A549 (cell line): ENCODE data around the gene MYH11. TPM values are rescaled to one million over a fixed set of nuclear protein-coding genes. Genes with fewer than 3 reads are reported as not detected.
"Not testable (repeated sequence)": the region's sequence is repeated elsewhere in the genome, so short reads cannot be mapped to it uniquely, and the experiment has no call there.

ENCODE experiments used
- ATAC-seq, 2 experiments: fragments of 200-7000 bp in 1 of 2; fragments of >200 bp in 1 of 2; cut with Nextera tagmentation in 1 of 2; cut with Tn5 transposase in 1 of 2; 3 replicates each; pipeline versions ENCODE4 v1.8.0 to v1.9.1; 2018 to 2020; ENCODE audit warnings: mild to moderate bottlenecking in 1 of 2, moderate library complexity in 1 of 2
- CTCF ChIA-PET: fragments of 300-600 bp; sonication (Branson Sonifier 250); formaldehyde crosslinking; extraction: SDS; loops from one replicate; lab custom pipeline; 2021; ENCODE audit warnings: antibody characterized with exemption, inconsistent platforms; lab: Yijun Ruan, JAX
- POLR2A ChIA-PET: fragments of 350-600 bp; formaldehyde crosslinking; extraction: SDS; loops from one replicate; lab custom pipeline; 2021; ENCODE audit warnings: antibody characterized with exemption, inconsistent platforms; lab: Yijun Ruan, JAX
- DNase-seq, 2 experiments: peaks; one replicate each; pipeline versions ENCODE4 v3.0.0 to v3.0.0-alpha.2; 2011 to 2016; ENCODE audit warnings: low read depth in 1 of 2, low spot score in 1 of 2
- FAIRE-seq: peaks from 2 replicates; lab custom pipeline; 2011; peaks lifted over from hg19 to GRCh38; lab: Jason Lieb, UNC
- H3K27ac ChIP-seq, 2 experiments: fragments of >200 bp; sonication (Bioruptor Twin); formaldehyde crosslinking; 3 replicates each; pipeline ENCODE4 v1.5.1; 2016 to 2017
- H3K4me1 ChIP-seq: fragments of >200 bp; sonication (Bioruptor Twin); formaldehyde crosslinking; 3 replicates; pipeline ENCODE4 v1.6.1; 2016
- H3K4me2 ChIP-seq: fragments of >200 bp; sonication (Bioruptor Twin); formaldehyde crosslinking; 3 replicates; pipeline ENCODE4 v1.6.1; 2016
- H3K4me3 ChIP-seq: fragments of >200 bp; sonication (Bioruptor Twin); formaldehyde crosslinking; 3 replicates; pipeline ENCODE4 v1.5.1; 2016
- H3K9me3 ChIP-seq: fragments of >200 bp; sonication (Bioruptor Twin); formaldehyde crosslinking; 3 replicates; pipeline ENCODE4 v1.6.1; 2016
- ATOH8 ChIP-seq: fragments of 250-450 bp; sonication (Bioruptor Pico); IDR thresholded peaks from 2 replicates; pipeline ENCODE4 v1.5.0; 2020; ENCODE audit warnings: low read depth, mild to moderate bottlenecking, moderate library complexity
- CBX8 ChIP-seq: fragments of 200-600 bp; sonication (generic); IDR thresholded peaks from 2 replicates; pipeline ENCODE4 v1.6.1; 2016
- ELK1 ChIP-seq: fragments of 150-350 bp; IDR thresholded peaks from 2 replicates; pipeline ENCODE4 v1.6.1; 2014; ENCODE audit warnings: low read depth, mild to moderate bottlenecking, low read length
- HOXB13 ChIP-seq: fragments of 250-450 bp; sonication (Bioruptor Pico); IDR thresholded peaks from 2 replicates; pipeline ENCODE4 v1.5.0; 2020; ENCODE audit warnings: low read depth, mild to moderate bottlenecking, moderate library complexity
- KDM1A ChIP-seq: fragments of 200-600 bp; sonication (generic); IDR thresholded peaks from 2 replicates; pipeline ENCODE4 v1.6.1; 2016; ENCODE audit warnings: low read depth, mild to moderate bottlenecking
- MAFK ChIP-seq: fragments of 450-650 bp; IDR thresholded peaks from 2 replicates; pipeline ENCODE4 v1.6.1; 2014; ENCODE audit not compliant: partially characterized antibody
- MAX ChIP-seq: IDR thresholded peaks from 2 replicates; pipeline ENCODE4 v1.6.1; 2012
- NR3C1 ChIP-seq: fragments of >200 bp; sonication (Bioruptor Twin); formaldehyde crosslinking; IDR thresholded peaks from 3 replicates; pipeline ENCODE4 v1.6.1; 2017
- PHF8 ChIP-seq: fragments of 200-600 bp; sonication (generic); IDR thresholded peaks from 2 replicates; pipeline ENCODE4 v1.6.1; 2016; ENCODE audit warnings: low read depth, mild to moderate bottlenecking, antibody characterized with exemption, moderate library complexity, borderline replicate concordance
- RAD21 ChIP-seq, 2 experiments: fragments of >200 bp in 1 of 2; sonication (Bioruptor Twin) in 1 of 2; formaldehyde crosslinking in 1 of 2; IDR thresholded peaks in 1 of 2; conservative IDR thresholded peaks in 1 of 2; 2 replicates in 1 of 2; 3 replicates in 1 of 2; pipeline ENCODE4 v1.6.1; 2012 to 2018; ENCODE audit warnings: inconsistent platforms in 1 of 2
- REST ChIP-seq: fragments of 200-600 bp; sonication (generic); IDR thresholded peaks from 2 replicates; pipeline ENCODE4 v1.6.1; 2016; ENCODE audit warnings: antibody characterized with exemption, mild to moderate bottlenecking, moderate library complexity
- USF2 ChIP-seq: fragments of 450-650 bp; IDR thresholded peaks from 2 replicates; pipeline ENCODE4 v1.6.1; 2014; ENCODE audit warnings: antibody characterized with exemption
- ZC3H11A ChIP-seq: fragments of 450-650 bp; IDR thresholded peaks from 2 replicates; pipeline ENCODE4 v1.6.1; 2014; ENCODE audit warnings: antibody characterized with exemption, mild to moderate bottlenecking
- ZNF302 ChIP-seq: fragments of 250-450 bp; sonication (Bioruptor Pico); IDR thresholded peaks from 2 replicates; pipeline ENCODE4 v1.9.0; 2021; ENCODE audit warnings: inconsistent platforms, mild to moderate bottlenecking, moderate library complexity
- WGBS: methylation state at CpG from one replicate; pipeline ENCODE4 v1.1.6; 2017; ENCODE audit errors: missing lambda C conversion rate; 5-methylcytosine and 5-hydroxymethylcytosine counted together
- polyA plus RNA-seq, 4 experiments: library from polyadenylated mRNA; depleted of rRNA in 3 of 4; stranded (reverse); fragments of >200 nt; fragmentation: RNase III in 1 of 4; extraction: RNeasy Plus Mini Kit Qiagen cat#74134 plus additional on column Dnase treatment in 1 of 4; gene quantifications; 2 replicates in 3 of 4; 3 replicates in 1 of 4; pipeline ENCODE4 v1.2.3, GENCODE V29; 2011 to 2017

Gene MYH11
- polyA plus RNA-seq, 2 of the 4 experiments (the other 2 are of a cell fraction): 0.03 to 0.09 TPM

- Histone ChIP-seq H3K27ac (no peak overlapping the region), H3K4me3 (no peak overlapping the region), H3K9me3 (peaks cover 24% of the 10 kb centered on the region), H3K4me2 (no peak overlapping the region), H3K4me1 (no peaks in the 10 kb centered on the region)
- ChIA-PET CTCF (interaction anchor here (0.9 to 3.4 kb wide), 17 partner anchors 8 to 263 kb away, joined by 3 to 23 read pairs (median 6); no protein-coding TSS in a partner anchor), POLR2A (no interaction called here)
- DNase-seq (no peak), FAIRE-seq (no peak), ATAC-seq (no peak)
- TF ChIP-seq ZC3H11A (no peak), USF2 (no peak)
- 72% methylated on average over 7 of the region's 7 CpGs for WGBS
Measured at GRCh38 chr16:15820837-15821236, 36.0 kb downstream of the MYH11 start.

GRCh38 chr16:15819046-15819445 lies 37.8 kb downstream of the MYH11 start:
- Histone ChIP-seq H3K4me3 (no peak overlapping the region), H3K4me1 (no peaks in the 10 kb centered on the region), H3K4me2 (no peak overlapping the region), H3K27ac (no peak overlapping the region), H3K9me3 (peaks cover 37% of the 10 kb centered on the region)
- ChIA-PET POLR2A (no interaction called here), CTCF (interaction anchor here (0.6 to 2.1 kb wide), 3 partner anchors 12 to 257 kb away, joined by 3 to 11 read pairs (median 3); no protein-coding TSS in a partner anchor)
- TF ChIP-seq MAFK (peak; percentile 95), RAD21 (conservative IDR thresholded peaks at IDR 0.05 in 1 of 2, IDR thresholded peaks at IDR 0.05 in 1 of 2) (no peak)
- DNase-seq (no peak), ATAC-seq (no peak), FAIRE-seq (no peak)
- WGBS: 79% methylated on average over 2 of the region's 2 CpGs

GRCh38 chr16:15817446-15817845 lies 39.4 kb downstream of the MYH11 start:
- Histone ChIP-seq H3K27ac (no peak overlapping the region), H3K9me3 (peaks cover 39% of the 10 kb centered on the region), H3K4me1 (no peaks in the 10 kb centered on the region), H3K4me3 (no peak overlapping the region), H3K4me2 (no peak overlapping the region)
- CTCF ChIA-PET: interaction anchor here (0.6 to 3.6 kb wide), 5 partner anchors 11 to 52 kb away, joined by 3 to 11 read pairs (median 3); no protein-coding TSS in a partner anchor
- WGBS: 4% methylated on average over 2 of the region's 2 CpGs
- no peak for DNase-seq
- no peak for FAIRE-seq
- no peak for ATAC-seq
- POLR2A ChIA-PET: no interaction called here
- TF ChIP-seq PHF8 (no peak), ZNF302 (CRISPR knock-in tag) (no peak), ELK1 (no peak)

GRCh38 chr16:15816228-15816627 lies 40.6 kb downstream of the MYH11 start:
- Histone ChIP-seq H3K9me3 (peaks cover 42% of the 10 kb centered on the region), H3K27ac (no peak overlapping the region), H3K4me3 (no peak overlapping the region), H3K4me1 (no peaks in the 10 kb centered on the region), H3K4me2 (no peak overlapping the region)
- FAIRE-seq: no peak
- ATAC-seq: no peak
- no peak for DNase-seq
- ChIA-PET POLR2A (no interaction called here), CTCF (interaction anchor here (0.9 to 3.6 kb wide), 3 partner anchors 10 to 38 kb away, joined by 3 to 11 read pairs (median 5); no protein-coding TSS in a partner anchor)
- no peak for TF ChIP-seq KDM1A
- no peak for TF ChIP-seq NR3C1
- TF ChIP-seq REST: no peak
- TF ChIP-seq HOXB13: no peak
- no peak for TF ChIP-seq ATOH8 (CRISPR knock-in tag)
- no peak for TF ChIP-seq CBX8
- no peak for TF ChIP-seq MAX

- H3K4me2 ChIP-seq, FAIRE-seq, POLR2A ChIA-PET, H3K4me1 ChIP-seq, H3K27ac ChIP-seq, DNase-seq, ATAC-seq, H3K4me3 ChIP-seq: not testable (repeated sequence)
- WGBS: 62% methylated on average over 3 of the region's 3 CpGs
- H3K9me3 ChIP-seq: peaks cover 36% of the 10 kb centered on the region
- CTCF ChIA-PET: interaction anchor here (0.7 to 1.7 kb wide), 3 partner anchors 9 to 62 kb away, joined by 3 to 8 read pairs (median 3); no protein-coding TSS in a partner anchor
Measured at GRCh38 chr16:15812401-15812750, 44.5 kb downstream of the MYH11 start.
